GM12874 (cell line): ENCODE results near the gene SLC66A3.

Source experiments
- CTCF ChIP-seq: IDR thresholded peaks from 2 replicates; pipeline ENCODE4 v1.5.1; 2011; ENCODE audit warnings: low read depth, mild to moderate bottlenecking, control low read depth, low read length, moderate library complexity; ENCODE audit not compliant: insufficient read depth

Gene SLC66A3

GRCh38 chr2:11122380-11122779, 32.9 kb upstream of the SLC66A3 start:
- TF ChIP-seq CTCF: no peak

- TF ChIP-seq CTCF: no peak
These were observed 32.1 kb upstream of the SLC66A3 start for GRCh38 chr2:11123001-11123809.

GRCh38 chr2:11123856-11124759, 31.2 kb upstream of the SLC66A3 start:
- peak; percentile 92 for TF ChIP-seq CTCF

GRCh38 chr2:11124760-11125068, 30.6 kb upstream of the SLC66A3 start:
- TF ChIP-seq CTCF: no peak

- no peak for TF ChIP-seq CTCF
These were observed 27.5 kb upstream of the SLC66A3 start for GRCh38 chr2:11127761-11128160.

GRCh38 chr2:11128243-11128951, 26.9 kb upstream of the SLC66A3 start:
- no peak for TF ChIP-seq CTCF
